GM19455 (cell line): ENCODE results near the gene SSTR3.

Source experiments
- ATAC-seq: cut with Tn5 transposase; IDR thresholded peaks from one replicate; pipeline ENCODE4 v1.9.1; 2021; ENCODE audit not compliant: unreplicated experiment

Gene SSTR3

DNA sequence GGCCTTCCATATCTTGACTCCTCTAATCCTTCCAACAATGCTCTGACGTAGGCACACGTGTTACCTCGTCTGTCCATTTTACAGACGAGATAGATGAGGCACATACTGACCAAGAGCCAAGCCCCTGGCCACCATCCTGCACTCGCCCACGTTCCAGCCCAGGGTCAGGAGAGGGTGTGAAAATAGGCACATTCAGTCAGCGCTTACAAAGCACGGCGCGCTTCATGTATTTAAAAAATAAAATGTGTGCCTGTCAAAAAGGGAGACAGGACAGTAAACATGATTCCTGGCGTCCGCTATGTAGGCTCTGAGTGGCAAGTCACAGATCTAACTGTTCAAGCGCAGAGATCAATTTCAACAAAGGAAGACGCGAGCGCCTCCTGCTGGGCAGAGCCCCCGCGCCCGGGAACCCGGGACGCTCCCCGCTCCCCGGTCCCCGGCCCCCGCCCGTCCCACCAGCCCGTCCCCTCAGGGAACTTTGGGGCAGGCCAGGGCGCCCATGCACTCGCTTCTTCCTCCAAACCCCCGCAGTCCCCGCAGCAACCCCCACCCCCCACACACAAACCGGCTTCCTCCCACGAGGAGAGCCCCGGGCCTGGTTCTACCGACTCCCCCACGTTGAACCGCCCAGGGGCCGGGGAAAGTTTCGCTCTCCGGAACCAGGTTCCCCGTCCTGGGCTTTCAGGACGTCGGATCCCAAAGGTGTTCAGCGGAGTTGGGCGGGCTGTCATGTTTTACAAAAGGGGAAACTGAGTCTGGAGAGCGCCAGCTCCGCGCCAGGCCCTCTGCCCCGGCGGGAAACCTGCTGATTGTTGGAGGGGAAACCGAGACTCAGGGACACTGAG lies 13.8 kb downstream of the SSTR3 start:
- no peak for ATAC-seq

DNA sequence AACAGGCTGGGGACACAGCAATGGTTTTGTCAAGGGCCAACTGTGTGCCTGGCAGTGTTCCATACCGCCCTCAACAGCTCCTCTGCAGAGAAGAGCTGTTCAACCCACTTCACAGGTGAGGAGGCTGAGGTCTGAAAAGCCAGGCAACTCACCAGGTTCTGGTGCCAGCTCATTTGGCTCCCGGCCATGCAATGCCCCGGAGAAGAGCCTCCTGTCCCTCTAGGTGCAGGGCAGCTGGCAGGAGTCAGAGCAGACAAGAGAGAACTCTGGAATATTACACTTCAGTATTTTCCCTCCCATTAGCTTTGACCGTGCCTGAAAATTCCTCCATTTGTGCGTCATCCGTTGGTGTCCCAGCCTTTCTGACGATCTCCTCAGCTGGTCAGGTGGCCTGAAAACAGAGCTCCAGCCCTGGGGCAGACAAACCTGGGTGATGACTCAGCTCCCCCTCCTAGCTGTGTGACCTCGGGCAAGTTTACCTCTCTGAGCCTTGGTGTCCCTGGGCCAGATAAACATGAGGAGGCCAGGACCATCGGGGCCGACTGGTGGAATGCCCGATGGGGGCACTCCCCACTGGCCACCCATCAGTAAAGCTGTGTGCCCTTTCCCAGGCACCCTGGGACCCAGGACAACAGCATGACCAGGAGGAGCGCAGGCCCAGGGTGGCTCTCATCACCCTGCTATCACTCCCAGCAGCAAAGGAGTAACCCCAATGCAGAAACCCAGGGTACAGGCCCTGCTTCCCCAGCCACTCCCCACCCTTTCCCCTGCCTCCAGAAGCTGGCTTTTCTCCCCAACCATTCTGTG lies 14.6 kb downstream of the SSTR3 start:
- ATAC-seq = no peak

DNA sequence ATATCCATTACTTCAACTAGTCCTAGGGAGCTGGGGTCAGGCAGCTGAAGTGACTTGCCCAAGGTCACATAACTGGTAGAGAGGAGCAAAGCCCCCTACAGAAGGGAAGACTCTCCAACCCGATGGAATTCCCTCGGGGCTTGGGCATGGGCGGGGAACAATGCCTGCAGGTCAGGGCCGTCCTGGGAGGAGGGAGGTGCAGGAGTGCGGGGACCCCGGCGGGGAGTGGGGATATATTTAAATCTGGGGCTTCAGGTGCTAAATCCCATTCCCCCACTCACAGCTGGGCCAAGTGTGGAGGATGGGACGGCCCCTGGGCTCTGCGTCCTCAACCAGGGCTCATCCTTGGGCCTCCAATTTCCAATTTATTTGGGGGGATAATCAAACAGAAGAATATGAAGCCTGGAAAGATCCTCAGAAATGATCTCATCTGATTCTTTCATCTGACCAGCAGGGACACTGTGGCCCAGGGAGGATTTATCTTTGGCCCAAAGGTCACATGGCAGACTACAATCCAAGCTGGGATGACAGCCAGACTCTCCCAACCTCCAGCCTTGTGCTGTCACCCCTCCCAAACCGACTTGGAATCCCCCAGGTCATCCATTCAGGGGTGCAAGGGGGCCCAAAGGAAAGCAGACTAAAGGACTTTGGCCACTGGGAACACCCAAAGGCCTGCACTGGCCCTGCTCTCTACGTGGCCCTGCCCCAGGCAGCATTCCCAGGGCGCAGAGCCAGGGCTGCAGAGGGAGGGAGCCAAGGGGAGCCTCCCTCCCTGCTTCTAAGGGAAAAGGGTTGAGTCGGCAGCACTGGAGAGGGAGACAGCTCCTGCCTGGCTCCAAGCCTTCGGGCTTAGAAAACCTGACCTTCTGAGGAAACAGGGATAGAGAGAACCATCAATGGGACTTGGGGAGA lies 15.5 kb downstream of the SSTR3 start:
- ATAC-seq = no peak

DNA sequence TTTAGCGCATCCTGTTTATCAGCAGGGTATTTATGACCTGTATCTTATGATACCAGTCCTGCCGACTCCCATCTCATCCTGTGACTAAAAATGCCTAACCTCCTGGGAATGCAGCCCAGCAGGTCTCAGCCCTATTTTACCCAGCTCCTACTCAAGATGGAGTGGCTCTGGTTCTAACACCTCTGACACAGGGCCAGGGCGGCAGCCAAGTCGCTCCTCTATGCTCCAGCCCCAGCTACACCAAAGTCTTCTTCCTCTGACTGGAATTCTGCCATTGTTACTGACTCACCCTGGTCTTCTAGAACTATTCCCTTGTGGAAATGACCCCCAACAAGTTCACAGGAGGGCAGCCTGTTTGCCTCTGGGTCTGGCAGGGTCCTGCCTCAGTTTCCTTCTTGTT lies 16.4 kb downstream of the SSTR3 start:
- no peak for ATAC-seq

DNA sequence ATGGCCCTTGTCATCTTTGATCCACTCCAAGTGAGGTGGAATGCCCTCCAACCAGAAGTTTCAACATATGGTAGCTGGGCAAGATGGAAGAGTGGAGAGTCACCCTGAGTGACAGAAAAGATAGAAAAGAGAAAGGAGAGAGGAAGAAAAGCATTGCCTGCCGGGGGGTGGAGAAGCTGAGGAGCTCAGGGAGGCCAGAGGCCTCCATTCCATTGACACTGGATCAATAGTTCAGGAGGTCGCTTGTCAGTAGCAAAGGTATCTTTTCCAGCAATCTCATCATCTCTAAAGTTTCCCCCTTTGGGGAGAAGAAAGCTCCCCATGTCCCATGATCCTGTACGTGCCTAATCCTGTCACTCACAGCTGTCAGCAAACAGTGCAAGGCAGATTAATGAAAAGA lies 17.5 kb downstream of the SSTR3 start:
- ATAC-seq = no peak

DNA sequence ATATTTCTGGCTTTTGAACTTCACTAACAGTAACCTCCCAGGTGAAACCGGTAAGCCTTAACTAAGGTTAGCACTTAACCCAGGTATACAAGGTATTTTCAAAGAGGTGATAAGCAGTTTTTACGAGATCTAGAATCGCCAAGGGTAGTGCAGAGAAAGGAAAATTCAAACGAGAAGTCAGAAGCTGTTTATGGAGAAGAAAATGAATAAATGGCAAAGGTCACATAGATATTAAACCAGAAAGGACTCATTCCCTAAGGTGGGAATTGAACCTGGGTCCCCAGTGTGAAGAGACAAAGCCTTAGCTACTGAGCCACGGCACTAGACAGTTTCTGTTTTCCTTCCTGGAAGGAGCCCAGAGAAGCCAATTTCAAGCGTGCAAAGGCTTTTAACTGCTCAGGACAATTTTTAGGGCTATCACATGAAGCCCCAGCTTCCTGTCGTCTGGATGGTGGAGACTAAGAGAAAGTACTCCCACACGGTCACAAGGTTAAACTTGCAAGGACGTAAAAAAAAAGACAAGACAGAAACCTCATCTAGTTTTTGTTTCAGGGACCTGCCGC lies 18.6 kb downstream of the SSTR3 start:
- no peak for ATAC-seq

DNA sequence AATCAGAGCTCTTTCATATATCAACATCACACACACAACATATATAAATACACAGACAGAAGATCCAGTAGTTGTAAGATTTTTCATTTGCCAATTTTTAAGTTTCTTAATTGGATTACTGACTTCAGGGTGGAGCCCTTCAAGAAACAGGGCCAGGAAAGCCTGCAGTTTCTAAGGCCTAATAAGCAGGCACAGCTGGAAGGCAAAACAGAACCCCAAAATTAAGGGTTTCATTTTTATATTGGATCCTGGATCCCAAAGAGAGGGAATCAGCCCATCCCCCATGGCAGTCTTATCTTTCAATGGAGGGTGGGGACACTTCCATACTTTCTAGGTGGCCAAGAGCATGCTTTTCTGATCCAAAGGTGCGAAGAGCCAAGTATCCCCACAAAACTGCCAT lies 19.5 kb downstream of the SSTR3 start:
- ATAC-seq = no peak

DNA sequence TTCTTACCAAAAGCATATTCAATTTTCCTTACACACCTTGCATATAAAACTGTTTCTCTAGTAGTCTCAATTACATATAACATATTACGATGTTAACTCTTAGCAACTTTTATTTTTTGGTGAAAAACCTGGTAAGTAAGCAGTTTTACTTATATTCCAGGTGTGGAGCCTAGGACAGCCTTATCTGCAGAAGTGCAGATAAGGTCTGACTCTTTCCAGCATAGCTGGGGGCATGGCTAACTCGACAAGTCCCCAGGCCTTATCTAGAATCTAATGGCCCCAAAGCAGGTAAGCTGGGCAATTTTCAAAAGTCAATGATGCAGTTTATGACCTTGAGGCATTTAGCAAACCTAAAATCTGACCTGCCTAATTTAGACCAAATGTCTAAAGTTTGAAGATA lies 20.1 kb downstream of the SSTR3 start:
- ATAC-seq = no peak

DNA sequence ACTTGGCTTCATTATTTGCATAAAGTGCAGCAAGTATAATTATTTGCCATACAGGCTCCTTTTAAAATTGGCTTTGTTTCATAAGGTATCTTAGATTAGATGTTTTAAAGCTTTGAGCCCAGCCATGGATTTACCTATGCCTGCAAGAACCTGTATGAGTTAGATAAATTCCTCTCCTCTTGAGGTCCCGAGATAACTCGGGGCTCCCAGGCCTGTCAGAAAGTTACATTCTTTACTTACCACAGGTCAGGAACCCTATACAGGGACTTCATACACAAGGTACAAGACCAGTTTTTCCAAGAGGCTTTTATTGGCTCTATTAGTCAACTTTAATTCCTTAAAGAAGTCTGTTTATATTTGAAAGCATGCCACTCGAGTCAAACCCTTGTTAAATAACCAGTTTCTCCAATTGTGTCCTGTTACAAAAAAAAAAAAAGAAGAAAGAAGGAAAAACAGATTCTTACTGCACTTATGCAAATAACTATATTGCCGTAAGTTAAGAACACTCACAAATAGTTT lies 22.0 kb downstream of the SSTR3 start:
- no peak for ATAC-seq

DNA sequence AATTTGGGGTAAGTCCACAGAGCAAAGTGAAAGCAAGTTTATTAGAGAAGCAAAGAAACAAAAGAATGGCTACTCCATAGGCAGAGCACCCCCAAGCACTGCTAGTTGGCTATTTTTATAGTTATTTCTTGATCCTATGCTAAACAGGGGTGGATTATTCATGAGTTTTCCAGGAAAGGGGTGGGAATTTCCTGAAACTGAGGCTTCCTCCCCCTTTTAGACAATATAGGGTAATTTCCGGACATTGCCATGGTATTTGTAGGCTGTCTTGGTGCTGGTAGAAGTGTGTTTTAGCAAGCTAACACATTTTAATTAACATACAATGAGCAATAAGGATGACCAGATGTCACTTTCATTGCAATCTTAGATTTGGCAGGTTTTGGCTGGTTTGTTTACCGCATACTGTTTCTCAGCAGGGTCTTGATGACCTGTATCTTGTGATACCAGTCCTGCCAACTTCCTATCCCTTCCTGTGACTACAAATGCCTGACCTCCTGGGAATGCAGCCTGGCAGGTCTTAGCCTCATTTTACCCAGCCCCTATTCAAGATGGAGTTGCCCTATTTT lies 23.3 kb downstream of the SSTR3 start:
- ATAC-seq = no peak

DNA sequence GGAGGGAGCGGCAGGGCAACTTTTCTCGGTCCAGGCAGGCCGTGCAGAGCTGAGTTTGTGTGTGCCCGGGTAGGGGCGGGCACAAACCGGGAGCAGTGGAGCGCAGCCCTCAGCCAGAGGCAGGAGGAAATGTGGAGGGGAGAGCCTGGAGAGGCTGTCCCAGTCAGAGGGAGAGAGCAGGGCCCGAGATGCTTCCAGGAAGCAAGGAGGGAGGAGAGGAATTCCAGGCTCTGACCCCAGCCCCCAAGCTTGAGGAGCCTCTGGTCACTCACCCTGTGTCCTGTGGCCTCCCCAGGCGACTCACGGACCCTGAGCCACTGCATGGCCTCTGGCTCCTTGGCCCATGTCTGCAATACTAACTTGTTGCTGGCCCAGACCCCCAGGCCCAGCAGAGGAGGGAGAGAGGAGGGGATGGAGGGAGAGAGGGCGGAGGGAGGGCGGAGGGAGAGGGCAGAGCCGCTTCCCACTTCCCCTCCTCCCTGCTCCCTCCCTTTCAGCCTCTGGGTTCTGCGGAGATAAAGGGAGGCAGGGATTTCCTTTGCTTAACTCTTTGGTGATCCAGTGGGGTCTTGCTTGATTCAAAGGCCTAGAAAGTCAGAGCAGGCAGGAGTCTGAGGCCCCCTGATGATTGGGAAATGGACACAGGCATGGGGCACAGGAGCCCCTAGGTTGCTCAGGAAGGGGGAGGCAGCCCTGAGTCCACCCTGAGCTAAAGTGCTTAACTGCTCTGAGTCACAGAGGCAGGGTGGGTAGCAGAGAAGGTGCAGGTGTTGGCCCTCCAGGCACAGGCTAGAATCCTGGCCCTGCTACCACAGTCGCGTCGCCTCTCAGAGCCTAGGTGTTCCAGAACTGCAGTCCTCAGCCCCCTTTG lies 24.2 kb downstream of the SSTR3 start, which contains the start of gene C1QTNF6:
TSS of gene C1QTNF6 (minus strand) at position 357 of the 871 bp plus-strand sequence. CDS start at position 323, 34 bp downstream.
- no peak for ATAC-seq

DNA sequence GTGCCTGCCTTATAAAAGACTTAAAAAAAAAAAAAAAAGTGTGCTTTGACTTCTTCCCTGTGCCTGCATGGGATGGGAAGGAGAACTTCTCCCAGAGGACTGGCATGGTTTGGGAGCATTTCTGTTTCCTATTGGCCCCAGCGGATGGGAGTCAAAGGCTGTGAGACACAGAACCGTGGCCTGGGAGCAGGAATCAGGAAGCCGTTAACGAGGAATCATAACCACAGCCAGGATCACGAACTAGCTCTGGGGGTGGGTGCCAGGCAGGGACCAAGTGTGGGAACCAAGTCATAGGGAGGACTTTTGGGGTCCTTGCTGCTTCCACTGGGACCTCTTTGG lies 24.8 kb downstream of the SSTR3 start:
- ATAC-seq = no peak

DNA sequence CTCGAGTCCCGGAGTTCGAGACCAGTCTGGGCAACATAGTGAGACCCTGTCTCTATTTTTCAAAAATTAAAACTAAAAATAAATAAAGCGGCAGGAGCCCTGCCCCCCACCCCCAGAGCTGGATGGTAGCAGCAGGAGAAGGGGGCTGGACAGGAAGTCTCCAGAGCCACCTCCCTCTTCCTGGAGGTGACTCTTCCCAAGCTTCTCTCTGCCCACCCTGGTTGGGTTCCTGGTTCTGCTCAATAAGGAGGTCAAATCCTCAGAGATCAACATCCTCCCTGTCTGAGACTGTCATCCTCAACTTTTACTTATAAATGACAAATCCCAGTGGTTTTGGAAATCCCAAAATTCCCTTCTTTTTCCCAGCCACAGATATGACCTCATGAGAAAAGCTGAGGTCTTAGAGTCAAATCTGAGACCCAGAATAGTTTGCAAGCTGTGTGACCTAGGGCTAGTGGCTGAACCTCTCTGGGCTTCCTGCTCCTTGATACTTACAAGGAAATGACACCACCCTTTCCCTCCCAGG lies 25.2 kb downstream of the SSTR3 start:
- ATAC-seq = no peak

DNA sequence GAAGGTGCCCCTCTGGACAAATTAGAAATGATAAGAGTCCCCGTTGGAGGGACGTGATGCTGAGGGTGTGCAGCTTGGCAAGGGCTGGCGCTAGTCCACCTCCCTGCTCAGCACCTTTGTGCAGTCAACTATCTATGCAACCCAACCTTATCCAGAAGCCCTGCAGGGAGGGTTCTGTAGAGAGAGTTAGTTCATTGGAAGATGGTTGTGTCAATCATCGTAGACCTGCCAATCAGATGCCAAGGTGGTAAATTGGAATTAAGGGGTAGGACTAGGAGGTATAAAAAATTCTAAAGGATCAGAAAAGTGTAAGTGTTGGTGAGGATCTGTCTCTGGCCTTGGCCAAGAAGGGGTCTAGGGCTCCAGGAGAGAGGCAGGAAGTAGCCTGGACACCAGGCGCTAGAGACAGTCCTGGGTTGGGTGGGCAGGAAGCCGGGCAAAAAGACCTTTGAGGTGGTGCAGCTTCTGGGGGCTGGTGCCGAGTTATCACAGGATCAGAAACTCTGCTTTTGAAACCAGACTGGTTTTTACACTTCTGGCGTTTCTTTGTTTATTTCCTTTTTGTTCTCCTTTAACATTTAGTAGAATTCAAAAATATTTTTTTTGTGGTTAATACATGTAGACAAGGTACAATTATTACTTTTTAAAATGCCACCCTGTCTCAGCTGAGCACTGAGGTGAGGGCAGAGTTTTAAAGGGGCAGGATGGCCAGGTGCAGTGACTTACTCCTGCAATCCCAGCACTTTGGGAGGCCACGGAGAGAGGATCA lies 25.9 kb downstream of the SSTR3 start:
- no peak for ATAC-seq

DNA sequence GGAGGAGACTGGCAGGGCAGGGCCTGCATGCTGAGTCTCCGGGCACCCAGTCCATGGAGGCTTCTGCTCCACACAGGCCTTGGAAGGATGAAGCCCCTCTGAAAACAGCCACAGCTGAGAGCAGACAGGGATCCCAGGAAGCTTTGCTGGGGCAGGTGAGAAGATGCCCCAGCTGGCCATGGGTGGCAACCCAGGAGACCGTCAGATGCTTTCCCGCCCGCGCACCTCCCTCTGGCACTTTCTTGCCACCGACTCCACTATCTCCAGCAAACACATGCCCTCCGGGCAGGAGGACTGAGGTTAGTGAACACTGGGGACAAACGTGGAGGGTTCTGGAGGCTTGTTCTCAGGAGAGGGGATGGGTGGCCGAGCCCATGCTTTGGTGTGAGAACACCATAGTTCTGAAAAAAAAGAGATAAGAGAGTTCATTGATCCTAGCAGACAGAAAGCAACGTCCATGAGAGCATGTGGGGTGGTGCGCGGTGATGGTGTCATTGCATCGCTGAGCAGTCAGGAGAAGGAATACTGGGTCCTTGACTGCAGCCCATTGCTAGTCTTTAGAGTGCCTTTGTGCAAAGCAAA lies 26.5 kb downstream of the SSTR3 start:
- no peak for ATAC-seq

DNA sequence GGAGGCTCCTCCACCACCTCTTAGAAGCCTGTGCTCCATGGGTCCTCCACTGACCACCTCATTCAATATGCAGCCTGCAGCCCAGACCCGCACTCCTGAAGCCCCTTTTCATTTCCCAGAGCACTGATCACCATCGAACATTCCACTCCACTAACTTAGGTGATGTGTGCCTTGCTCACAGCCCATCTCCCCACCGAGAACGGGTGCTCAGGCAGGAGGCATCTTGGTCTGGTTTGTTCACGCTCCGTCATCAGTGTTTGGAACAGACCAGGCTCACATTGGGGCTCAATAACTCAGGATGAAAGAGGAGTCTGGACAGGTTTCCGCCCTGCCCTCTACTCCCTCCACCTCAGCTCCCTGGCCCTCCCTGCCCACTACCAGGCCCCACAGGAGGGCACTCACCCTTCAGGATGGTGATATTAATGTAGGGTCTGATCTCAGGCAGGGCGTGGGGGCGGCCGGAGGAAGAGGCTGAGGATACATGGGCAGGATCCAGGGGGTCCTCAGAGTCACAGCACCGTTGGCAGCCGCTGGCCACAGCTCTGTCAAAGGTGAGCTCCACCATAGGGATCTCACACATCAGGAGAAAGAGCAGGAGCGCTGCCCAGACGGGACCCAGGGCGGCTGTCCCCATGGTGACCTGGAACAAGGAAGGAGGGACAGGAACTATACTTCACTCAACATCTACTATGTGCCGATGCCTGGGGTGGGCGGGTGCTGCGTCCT lies 27.3 kb downstream of the SSTR3 start:
- ATAC-seq = no peak

DNA sequence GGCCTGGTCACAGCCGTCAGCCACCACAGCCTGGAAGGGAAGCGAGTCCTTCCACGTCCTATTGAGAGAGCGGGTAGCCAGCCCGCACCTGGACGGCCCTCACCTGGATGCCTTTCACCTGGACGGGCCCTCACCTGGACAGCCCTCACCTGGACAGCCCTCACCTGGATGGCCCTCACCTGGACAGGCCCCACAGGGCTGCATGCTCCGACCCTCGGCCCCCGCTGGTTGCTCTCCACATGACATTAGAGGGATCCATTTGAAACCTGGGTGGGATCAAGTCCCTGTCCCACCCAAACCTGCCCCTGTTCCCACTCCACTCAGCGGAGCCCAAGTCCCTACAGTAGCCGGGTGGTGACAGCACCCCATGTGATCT lies 27.9 kb downstream of the SSTR3 start:
- no peak for ATAC-seq
